Measurements from ENCODE around the gene SRR.

Gene SRR

DNA sequence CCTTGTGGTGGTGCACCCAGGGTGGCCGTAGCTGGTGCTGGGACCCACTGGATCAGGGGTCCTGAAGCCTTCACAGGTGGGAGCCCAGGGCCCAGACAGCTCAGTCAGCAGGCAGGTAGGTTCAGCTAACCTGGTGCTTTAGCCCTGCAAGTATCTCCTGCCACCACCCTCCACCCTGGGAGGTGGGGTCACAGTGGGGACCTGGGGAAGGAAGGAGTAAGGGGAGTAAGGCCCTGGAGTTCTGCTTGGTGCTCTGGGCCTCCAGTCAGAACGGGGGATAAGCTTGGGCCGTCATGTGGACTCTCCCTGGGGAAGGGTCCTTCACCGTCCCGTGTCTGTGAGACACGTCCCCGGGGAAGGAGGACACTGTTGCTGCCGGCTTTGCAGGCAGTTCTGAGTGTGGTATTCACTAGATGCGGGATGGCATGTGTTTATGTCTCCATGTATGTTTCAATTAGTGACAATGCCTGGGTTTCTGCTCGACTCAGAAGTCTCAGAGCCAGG, 54.2 kb downstream of the SRR start:
- no peak overlapping the region for H3K9ac ChIP-seq (ENCODE audit: low read depth, low read length)
- H3K4me3 ChIP-seq (ENCODE audit: low read length) = no peak overlapping the region
- H3K4me1 ChIP-seq (ENCODE audit: insufficient read depth, low read length) = no peaks in the 10 kb centered on the region
- H3K27me3 ChIP-seq (ENCODE audit: insufficient read depth, low read length) = no peaks in the 10 kb centered on the region
- H3K27ac ChIP-seq (ENCODE audit: low read length) = no peak overlapping the region
- no peaks in the 10 kb centered on the region for H3K9me3 ChIP-seq (ENCODE audit: insufficient read depth, low read depth, low read length)
- peaks cover 4% of the 10 kb centered on the region; the same call in 1 of the 2 replicates for H3K36me3 ChIP-seq (ENCODE audit: insufficient read depth, low read depth, low read length)

- H3K27me3 ChIP-seq (ENCODE audit: insufficient read depth, low read length) = no peaks in the 10 kb centered on the region
- no peak overlapping the region for H3K27ac ChIP-seq (ENCODE audit: low read length)
- H3K9me3 ChIP-seq (ENCODE audit: insufficient read depth, low read depth, low read length) = no peaks in the 10 kb centered on the region
- H3K36me3 ChIP-seq (ENCODE audit: insufficient read depth, low read depth, low read length) = peaks cover 4% of the 10 kb centered on the region
- no peak overlapping the region for H3K4me3 ChIP-seq (ENCODE audit: low read length)
- no peak overlapping the region for H3K9ac ChIP-seq (ENCODE audit: low read depth, low read length)
- no peaks in the 10 kb centered on the region for H3K4me1 ChIP-seq (ENCODE audit: insufficient read depth, low read length)
These were observed 57.4 kb downstream of the SRR start for GRCh38 chr17:2361010-2361760.

- Histone ChIP-seq H3K4me3 (ENCODE audit: low read length) (no peak overlapping the region), H3K4me1 (ENCODE audit: insufficient read depth, low read length) (no peaks in the 10 kb centered on the region), H3K27me3 (ENCODE audit: insufficient read depth, low read length) (no peaks in the 10 kb centered on the region), H3K9me3 (ENCODE audit: insufficient read depth, low read depth, low read length) (no peaks in the 10 kb centered on the region), H3K36me3 (ENCODE audit: insufficient read depth, low read depth, low read length) (peaks cover 4% of the 10 kb centered on the region), H3K27ac (ENCODE audit: low read length) (no peak overlapping the region), H3K9ac (ENCODE audit: low read depth, low read length) (no peak overlapping the region)
These were observed 58.3 kb downstream of the SRR start for GRCh38 chr17:2362016-2362415.

DNA sequence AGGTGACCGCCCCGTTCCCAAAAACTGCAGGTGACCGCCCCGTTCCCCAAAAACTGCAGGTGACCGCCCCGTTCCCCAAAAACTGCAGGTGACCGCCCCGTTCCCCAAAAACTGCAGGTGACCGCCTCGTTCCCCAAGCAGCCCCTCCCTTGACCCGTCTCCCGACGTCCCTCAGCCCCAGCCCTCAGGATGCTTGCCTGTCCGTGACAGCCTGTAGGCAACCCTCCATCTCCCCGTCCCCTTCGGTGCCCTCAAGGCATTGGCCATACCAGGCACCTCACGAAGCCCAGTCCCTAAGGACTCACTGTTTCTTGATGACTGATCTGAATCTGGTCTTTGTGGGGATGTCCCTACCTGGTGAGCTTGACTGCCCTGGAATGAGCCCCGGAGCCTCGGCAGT, 58.7 kb downstream of the SRR start:
- no peaks in the 10 kb centered on the region for H3K9me3 ChIP-seq (ENCODE audit: insufficient read depth, low read depth, low read length)
- H3K4me1 ChIP-seq (ENCODE audit: insufficient read depth, low read length) = no peaks in the 10 kb centered on the region
- peaks cover 4% of the 10 kb centered on the region for H3K36me3 ChIP-seq (ENCODE audit: insufficient read depth, low read depth, low read length)
- no peaks in the 10 kb centered on the region for H3K27me3 ChIP-seq (ENCODE audit: insufficient read depth, low read length)
- H3K4me3 ChIP-seq (ENCODE audit: low read length) = no peak overlapping the region
- no peak overlapping the region for H3K9ac ChIP-seq (ENCODE audit: low read depth, low read length)
- H3K27ac ChIP-seq (ENCODE audit: low read length) = no peak overlapping the region

- no peaks in the 10 kb centered on the region for H3K9me3 ChIP-seq (ENCODE audit: insufficient read depth, low read depth, low read length)
- no peak overlapping the region for H3K27ac ChIP-seq (ENCODE audit: low read length)
- peaks cover 4% of the 10 kb centered on the region for H3K36me3 ChIP-seq (ENCODE audit: insufficient read depth, low read depth, low read length)
- no peak overlapping the region for H3K9ac ChIP-seq (ENCODE audit: low read depth, low read length)
- no peak overlapping the region for H3K4me3 ChIP-seq (ENCODE audit: low read length)
- no peaks in the 10 kb centered on the region for H3K27me3 ChIP-seq (ENCODE audit: insufficient read depth, low read length)
- no peaks in the 10 kb centered on the region for H3K4me1 ChIP-seq (ENCODE audit: insufficient read depth, low read length)
These were observed 59.1 kb downstream of the SRR start for GRCh38 chr17:2362881-2363280.

- H3K9ac ChIP-seq (ENCODE audit: low read depth, low read length) = no peak overlapping the region
- no peak overlapping the region for H3K27ac ChIP-seq (ENCODE audit: low read length)
- peaks cover 4% of the 10 kb centered on the region for H3K36me3 ChIP-seq (ENCODE audit: insufficient read depth, low read depth, low read length)
- H3K27me3 ChIP-seq (ENCODE audit: insufficient read depth, low read length) = no peaks in the 10 kb centered on the region
- H3K9me3 ChIP-seq (ENCODE audit: insufficient read depth, low read depth, low read length) = no peaks in the 10 kb centered on the region
- no peaks in the 10 kb centered on the region for H3K4me1 ChIP-seq (ENCODE audit: insufficient read depth, low read length)
- no peak overlapping the region for H3K4me3 ChIP-seq (ENCODE audit: low read length)
These were observed 59.6 kb downstream of the SRR start for GRCh38 chr17:2363318-2363717.

DNA sequence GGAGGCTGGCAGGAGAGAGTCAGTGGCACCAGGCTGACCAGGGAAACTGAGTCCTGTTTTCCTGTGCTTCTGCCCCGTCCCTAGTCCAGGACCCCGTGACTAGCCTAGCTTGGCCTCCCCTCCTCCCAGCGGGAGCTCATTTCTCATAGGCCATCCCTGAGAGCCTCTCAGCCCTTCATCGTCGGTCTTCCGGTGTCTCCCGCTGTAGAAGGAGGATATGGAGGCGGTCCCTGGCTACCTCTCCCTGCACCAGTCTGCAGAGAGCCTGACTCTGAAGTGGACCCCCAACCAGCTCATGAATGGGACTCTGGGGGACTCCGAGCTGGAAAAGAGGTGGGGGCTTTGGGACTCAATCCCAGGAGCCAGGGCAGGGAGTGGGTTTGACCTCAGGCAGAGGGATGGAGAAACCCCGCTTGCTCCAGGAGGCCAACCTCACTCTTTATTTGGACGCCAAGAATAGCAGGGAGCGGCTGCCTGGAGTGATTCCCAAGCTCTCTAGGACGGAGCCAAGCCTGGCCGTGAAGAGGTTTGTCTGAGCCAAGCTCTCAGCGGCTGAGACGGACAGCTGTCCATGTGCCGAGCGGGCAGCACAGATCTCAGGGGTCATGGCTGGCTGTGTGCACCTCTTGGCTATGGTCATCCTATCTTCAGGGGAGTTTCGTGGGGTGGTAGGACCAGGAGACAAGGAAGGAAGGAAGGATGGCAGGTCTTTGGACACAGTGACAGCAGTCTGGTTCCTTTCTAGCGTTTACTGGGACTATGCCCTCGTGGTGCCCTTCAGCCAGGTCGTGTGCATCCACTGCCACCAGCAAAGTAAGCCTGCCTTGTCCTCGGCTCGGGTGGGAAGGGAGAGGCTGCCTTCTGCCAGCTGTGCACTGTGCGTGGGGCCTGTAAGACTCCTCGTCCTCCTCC, 60.4 kb downstream of the SRR start:
- Histone ChIP-seq H3K27me3 (ENCODE audit: insufficient read depth, low read length) (no peaks in the 10 kb centered on the region), H3K9me3 (ENCODE audit: insufficient read depth, low read depth, low read length) (no peaks in the 10 kb centered on the region), H3K27ac (ENCODE audit: low read length) (no peak overlapping the region), H3K4me1 (ENCODE audit: insufficient read depth, low read length) (no peaks in the 10 kb centered on the region), H3K4me3 (ENCODE audit: low read length) (no peak overlapping the region), H3K36me3 (ENCODE audit: insufficient read depth, low read depth, low read length) (peaks cover 4% of the 10 kb centered on the region), H3K9ac (ENCODE audit: low read depth, low read length) (no peak overlapping the region)

DNA sequence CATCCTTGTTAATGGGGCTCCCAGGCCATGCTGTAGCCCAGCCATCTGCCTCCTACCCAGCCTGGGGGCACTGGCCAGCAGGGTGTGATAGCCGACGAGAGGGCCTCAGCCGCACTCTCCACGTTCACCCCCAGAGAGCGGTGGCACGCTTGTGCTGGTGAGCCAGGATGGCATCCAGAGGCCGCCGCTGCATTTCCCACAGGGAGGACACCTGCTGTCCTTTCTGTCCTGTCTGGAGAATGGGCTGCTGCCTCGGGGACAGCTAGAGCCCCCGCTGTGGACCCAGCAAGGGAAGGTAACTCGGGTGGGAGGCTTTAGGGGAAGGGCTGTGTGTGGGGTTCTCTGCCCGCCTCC, 61.0 kb downstream of the SRR start:
- Histone ChIP-seq H3K27ac (ENCODE audit: low read length) (no peak overlapping the region), H3K36me3 (ENCODE audit: insufficient read depth, low read depth, low read length) (peaks cover 4% of the 10 kb centered on the region), H3K27me3 (ENCODE audit: insufficient read depth, low read length) (no peaks in the 10 kb centered on the region), H3K4me1 (ENCODE audit: insufficient read depth, low read length) (no peaks in the 10 kb centered on the region), H3K9ac (ENCODE audit: low read depth, low read length) (no peak overlapping the region), H3K4me3 (ENCODE audit: low read length) (no peak overlapping the region), H3K9me3 (ENCODE audit: insufficient read depth, low read depth, low read length) (no peaks in the 10 kb centered on the region)

- no peak overlapping the region for H3K4me3 ChIP-seq (ENCODE audit: low read length)
- H3K27me3 ChIP-seq (ENCODE audit: insufficient read depth, low read length) = no peaks in the 10 kb centered on the region
- H3K4me1 ChIP-seq (ENCODE audit: insufficient read depth, low read length) = no peaks in the 10 kb centered on the region
- no peaks in the 10 kb centered on the region for H3K9me3 ChIP-seq (ENCODE audit: insufficient read depth, low read depth, low read length)
- H3K27ac ChIP-seq (ENCODE audit: low read length) = no peak overlapping the region
- peaks cover 4% of the 10 kb centered on the region for H3K36me3 ChIP-seq (ENCODE audit: insufficient read depth, low read depth, low read length)
- no peak overlapping the region for H3K9ac ChIP-seq (ENCODE audit: low read depth, low read length)
These were observed 61.4 kb downstream of the SRR start for GRCh38 chr17:2365132-2365531.

- Histone ChIP-seq H3K9ac (ENCODE audit: low read depth, low read length) (no peak overlapping the region), H3K4me1 (ENCODE audit: insufficient read depth, low read length) (no peaks in the 10 kb centered on the region), H3K27ac (ENCODE audit: low read length) (no peak overlapping the region), H3K36me3 (ENCODE audit: insufficient read depth, low read depth, low read length) (peaks cover 10% of the 10 kb centered on the region), H3K4me3 (ENCODE audit: low read length) (no peak overlapping the region), H3K9me3 (ENCODE audit: insufficient read depth, low read depth, low read length) (no peaks in the 10 kb centered on the region), H3K27me3 (ENCODE audit: insufficient read depth, low read length) (no peaks in the 10 kb centered on the region)
These were observed 63.2 kb downstream of the SRR start for GRCh38 chr17:2366747-2367494.

- peaks cover 8% of the 10 kb centered on the region; the same call in 1 of the 2 replicates for H3K36me3 ChIP-seq (ENCODE audit: insufficient read depth, low read depth, low read length)
- H3K4me3 ChIP-seq (ENCODE audit: low read length) = no peak overlapping the region
- H3K9ac ChIP-seq (ENCODE audit: low read depth, low read length) = no peak overlapping the region
- no peak overlapping the region for H3K27ac ChIP-seq (ENCODE audit: low read length)
- no peaks in the 10 kb centered on the region for H3K4me1 ChIP-seq (ENCODE audit: insufficient read depth, low read length)
- no peaks in the 10 kb centered on the region for H3K9me3 ChIP-seq (ENCODE audit: insufficient read depth, low read depth, low read length)
- no peaks in the 10 kb centered on the region for H3K27me3 ChIP-seq (ENCODE audit: insufficient read depth, low read length)
These were observed 64.6 kb downstream of the SRR start for GRCh38 chr17:2368359-2368758.
